Measurements from ENCODE around the gene CRTC1. TPM values are rescaled to one million over a fixed set of nuclear protein-coding genes. Genes with fewer than 3 reads are reported as not detected.

Gene CRTC1
- total RNA-seq, 2 experiments from 2014 or later = 5.1 TPM

DNA sequence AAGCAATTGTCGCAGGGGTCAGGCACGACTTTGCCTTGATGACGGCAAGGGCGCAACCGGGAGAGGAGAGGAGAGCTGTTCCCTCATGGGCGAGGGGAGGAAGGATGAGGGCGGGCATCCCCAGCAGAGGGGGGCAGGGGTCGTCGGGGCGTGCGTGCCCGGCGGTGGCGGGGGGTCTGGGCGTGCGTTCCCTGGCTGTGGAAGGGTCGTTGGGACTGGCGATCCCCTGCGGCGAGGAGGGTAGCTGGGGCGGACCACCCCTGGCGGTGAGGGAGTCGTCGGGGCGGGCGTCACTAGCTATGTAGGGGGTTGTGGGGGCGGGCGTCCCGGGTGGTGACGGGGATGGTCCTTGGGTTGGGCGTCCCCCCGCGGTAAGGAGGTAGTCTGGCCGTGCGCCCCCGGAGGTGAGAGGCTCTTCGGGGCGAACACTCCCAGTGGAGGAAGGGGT lies 106.0 kb downstream of the CRTC1 start:
- no peak for DNase-seq
- no peaks in the 10 kb centered on the region for H3K36me3 Mint-ChIP-seq
- H3K9me3 Mint-ChIP-seq = no peaks in the 10 kb centered on the region
- no peak overlapping the region for H3K27ac Mint-ChIP-seq
- H3K4me3 Mint-ChIP-seq = peak overlapping the region; percentile 26
- peaks cover 27% of the 10 kb centered on the region for H3K4me1 Mint-ChIP-seq
- H3K27me3 Mint-ChIP-seq = peaks cover 91% of the 10 kb centered on the region

DNA sequence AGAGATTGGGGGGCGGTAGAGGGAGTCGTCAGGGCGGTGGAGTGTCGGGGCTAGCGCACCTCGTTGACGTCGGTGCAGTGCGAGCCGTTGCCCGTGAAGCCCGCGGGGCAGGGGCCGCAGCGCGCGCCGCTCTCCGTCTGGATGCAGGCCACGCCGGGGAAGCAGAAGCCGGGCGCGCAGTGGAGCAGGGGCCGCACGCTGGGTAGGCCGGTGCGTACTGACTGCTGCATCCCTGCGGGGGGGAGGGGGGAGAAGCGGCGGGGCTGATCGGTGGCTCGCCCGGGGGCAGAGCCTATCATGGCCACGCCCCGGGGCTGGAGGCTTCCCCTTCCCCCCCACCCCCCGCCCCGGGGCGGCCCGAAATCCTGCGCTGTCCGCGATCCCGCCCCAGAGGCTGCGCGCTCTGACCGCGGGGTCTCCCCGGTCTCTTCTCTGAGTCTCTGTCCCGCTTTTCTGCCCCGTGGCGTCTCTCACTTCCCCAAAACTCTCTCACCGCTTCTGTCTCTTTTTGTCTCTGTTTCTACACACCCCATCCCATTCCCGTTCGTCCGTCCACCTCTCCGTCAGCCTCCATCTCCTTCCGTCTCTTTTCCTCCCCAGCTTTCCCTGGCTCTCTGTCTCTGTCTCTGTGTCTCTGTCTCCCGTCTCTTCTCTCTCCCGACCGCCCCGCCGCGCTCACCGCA lies 106.5 kb downstream of the CRTC1 start:
- Mint-ChIP-seq H3K4me1 (peaks cover 27% of the 10 kb centered on the region), H3K27me3 (peaks cover 95% of the 10 kb centered on the region), H3K27ac (no peak overlapping the region), H3K4me3 (peak overlapping the region; percentile 70), H3K9me3 (no peaks in the 10 kb centered on the region), H3K36me3 (no peaks in the 10 kb centered on the region)
- peak; percentile 41 for DNase-seq

DNA sequence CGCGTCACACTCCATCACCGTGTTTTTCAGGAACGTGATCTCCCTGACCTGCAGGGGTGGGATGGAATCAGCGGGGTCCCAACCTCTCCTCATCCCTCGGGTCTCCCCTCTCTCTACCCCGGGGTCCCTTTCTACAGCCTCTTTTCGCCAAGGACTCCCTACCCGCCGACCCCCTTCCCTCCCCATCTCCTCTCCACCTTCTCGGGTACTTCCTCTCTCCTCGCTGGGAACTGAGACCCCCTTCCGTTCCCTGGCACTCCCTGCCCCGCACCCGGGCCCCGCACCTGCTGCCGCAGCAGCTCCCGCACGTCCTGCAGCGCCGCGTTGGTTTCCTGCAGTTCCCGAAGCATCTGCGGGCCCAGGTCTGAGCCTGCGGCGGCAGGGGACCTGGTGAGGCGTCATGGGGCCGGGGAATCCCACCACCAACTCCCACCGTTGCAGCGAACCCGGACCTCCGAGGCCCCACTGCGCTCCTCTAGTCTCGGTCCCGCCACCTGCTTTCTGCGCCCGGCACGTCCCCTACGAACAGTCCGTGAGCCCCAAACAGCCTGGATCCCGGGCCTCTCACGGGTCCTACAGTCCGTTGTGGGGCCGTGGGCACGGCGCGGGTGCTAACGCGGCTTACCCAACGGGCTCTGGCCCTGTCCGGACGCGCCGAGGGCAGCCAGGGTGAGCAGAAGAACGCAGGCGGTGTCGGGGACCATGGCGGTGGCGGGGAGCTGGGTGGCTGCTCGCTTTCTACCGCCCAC lies 107.3 kb downstream of the CRTC1 start, which contains the start of gene COMP:
Gene COMP, minus strand, starts transcription at position 740 of the 749 bp plus-strand sequence. Its CDS starts 36 bp downstream, at position 704.
- H3K27me3 Mint-ChIP-seq = peaks cover 91% of the 10 kb centered on the region
- DNase-seq = no peak
- peaks cover 23% of the 10 kb centered on the region for H3K4me1 Mint-ChIP-seq
- no peak within 1 kb of the TSS for H3K27ac Mint-ChIP-seq
- no peaks in the 10 kb centered on the region for H3K9me3 Mint-ChIP-seq
- no peaks in the 10 kb centered on the region for H3K36me3 Mint-ChIP-seq
- H3K4me3 Mint-ChIP-seq = peak within 1 kb of the TSS; percentile 70

DNA sequence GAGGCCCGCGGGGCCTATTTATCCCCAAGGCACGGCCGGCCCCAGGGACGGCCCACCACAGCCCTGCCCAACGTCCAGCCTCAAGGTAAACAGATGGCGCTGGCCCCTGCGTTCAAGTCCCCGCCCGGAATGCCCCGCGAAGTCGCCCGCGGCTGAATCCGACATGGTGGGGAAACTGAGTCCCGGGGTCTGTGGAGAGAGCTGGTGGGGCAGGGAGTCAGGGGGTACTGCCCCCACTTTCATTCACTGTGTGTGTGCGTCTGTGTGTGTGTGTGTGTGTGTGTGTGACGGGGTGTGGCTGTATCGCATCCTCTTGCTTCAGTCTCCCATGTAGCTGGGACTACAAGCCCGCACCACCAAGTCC lies 107.8 kb downstream of the CRTC1 start:
- H3K27me3 Mint-ChIP-seq = peaks cover 90% of the 10 kb centered on the region
- DNase-seq = no peak
- no peak overlapping the region for H3K27ac Mint-ChIP-seq
- H3K36me3 Mint-ChIP-seq = no peaks in the 10 kb centered on the region
- peaks cover 18% of the 10 kb centered on the region for H3K4me1 Mint-ChIP-seq
- no peak overlapping the region for H3K4me3 Mint-ChIP-seq
- no peaks in the 10 kb centered on the region for H3K9me3 Mint-ChIP-seq

DNA sequence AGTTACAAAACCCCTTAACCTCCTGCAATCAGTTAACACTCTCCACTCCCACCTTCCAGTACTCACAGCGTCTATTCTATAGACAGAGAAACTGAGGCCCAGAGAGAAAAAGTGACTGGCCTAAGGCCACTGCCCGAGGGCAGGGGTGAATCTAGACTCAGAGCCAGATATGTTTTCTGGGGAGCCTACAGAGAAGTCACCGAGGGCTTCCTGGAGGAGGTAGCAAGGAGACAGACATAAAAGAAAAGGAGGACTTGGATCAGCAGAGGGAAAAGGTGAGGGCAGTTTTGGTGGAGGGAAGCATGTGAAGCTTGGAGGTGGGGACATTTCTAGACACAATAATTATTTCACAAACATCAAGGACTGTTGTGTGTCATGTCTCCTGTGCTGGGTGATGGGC lies 109.2 kb downstream of the CRTC1 start:
- peaks cover 89% of the 10 kb centered on the region for H3K27me3 Mint-ChIP-seq
- no peak for DNase-seq
- H3K4me3 Mint-ChIP-seq = no peak overlapping the region
- H3K27ac Mint-ChIP-seq = no peak overlapping the region
- H3K9me3 Mint-ChIP-seq = no peaks in the 10 kb centered on the region
- H3K36me3 Mint-ChIP-seq = no peaks in the 10 kb centered on the region
- peaks cover 12% of the 10 kb centered on the region for H3K4me1 Mint-ChIP-seq

DNA sequence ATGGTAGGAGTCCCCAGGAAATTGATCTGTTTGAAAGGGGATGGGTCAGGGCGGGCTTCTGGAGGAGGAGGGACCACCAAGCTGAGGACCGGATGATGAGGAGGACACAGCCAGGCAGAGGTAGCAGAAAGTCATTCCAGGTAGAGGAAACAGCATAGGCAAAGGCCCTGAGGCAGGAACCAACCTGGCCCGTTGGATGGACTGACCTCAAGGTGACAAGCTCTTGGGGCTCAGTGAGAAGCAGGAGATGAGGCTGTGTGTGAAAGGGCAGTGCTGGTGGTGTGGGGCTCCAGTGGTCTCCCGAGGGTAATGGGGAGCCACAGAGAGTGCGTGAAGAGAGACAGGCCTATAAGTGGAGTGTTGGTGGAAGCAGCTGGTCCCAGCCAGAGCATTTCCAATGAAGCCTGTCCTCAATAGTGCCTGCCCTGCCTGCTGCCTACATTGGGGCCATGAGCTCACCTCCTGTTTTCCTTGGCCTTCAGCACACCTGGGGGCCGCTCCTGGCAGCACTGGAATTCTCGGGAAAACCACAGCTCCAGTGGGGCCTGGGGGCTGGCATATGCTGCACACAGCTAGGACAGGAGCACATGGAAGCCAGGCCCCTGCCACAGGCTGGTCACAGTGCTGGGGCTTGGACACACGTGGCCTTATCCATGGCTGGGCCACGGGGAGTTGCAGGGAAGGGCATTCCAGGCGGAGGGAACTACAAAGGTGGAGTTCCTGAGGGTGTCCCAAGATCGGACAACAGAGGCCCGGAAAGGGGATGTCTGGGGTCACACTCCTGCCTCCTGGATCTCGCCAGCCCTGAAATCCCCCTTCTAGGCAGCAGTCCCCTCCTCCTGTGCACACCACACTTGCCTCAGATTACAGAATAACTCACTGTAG lies 109.9 kb downstream of the CRTC1 start:
- H3K4me1 Mint-ChIP-seq = peaks cover 12% of the 10 kb centered on the region
- H3K36me3 Mint-ChIP-seq = no peaks in the 10 kb centered on the region

DNA sequence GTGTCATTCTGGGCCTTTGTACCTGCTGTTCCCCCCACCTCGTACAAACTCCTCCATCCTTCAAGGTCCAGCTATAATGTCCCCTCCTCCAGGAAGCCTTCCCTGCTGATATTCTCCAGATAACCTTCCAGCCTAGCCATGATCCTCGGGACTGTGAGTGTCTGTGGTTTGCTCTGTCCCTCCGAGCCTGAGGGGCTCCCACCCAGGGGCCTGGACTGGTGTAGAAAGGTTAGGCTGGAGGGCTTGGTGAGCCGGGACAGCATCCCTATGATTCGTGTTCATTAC lies 110.5 kb downstream of the CRTC1 start:
- H3K36me3 Mint-ChIP-seq = no peaks in the 10 kb centered on the region
- H3K27me3 Mint-ChIP-seq = peaks cover 83% of the 10 kb centered on the region
- H3K4me1 Mint-ChIP-seq = peaks cover 9% of the 10 kb centered on the region
- DNase-seq = no peak
- H3K9me3 Mint-ChIP-seq = no peaks in the 10 kb centered on the region
- no peak overlapping the region for H3K27ac Mint-ChIP-seq
- no peak overlapping the region for H3K4me3 Mint-ChIP-seq

More for the DNA sequence above, 109.9 kb downstream of the CRTC1 start:
- no peak overlapping the region for H3K4me3 Mint-ChIP-seq
- no peak overlapping the region for H3K27ac Mint-ChIP-seq
- H3K9me3 Mint-ChIP-seq = no peaks in the 10 kb centered on the region
- no peak for DNase-seq
- peaks cover 89% of the 10 kb centered on the region for H3K27me3 Mint-ChIP-seq

DNA sequence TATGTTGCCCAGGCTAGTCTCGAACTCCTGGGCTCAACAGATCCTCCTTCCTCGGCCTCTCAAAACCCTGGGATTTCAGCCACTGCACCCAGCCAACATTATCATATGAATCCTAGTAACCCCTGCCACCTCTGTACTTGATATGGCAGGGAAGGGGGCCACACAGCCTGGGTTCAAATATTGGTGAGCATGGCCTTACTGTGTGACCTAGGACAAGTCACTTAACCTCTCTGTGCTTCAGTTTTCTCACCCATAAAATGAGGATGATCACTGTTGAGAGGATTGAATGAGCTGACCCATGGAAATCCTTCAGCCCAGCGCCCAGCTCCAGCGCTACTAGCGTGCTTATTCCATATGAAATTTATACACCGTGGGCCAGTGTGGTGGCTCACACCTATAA lies 111.2 kb downstream of the CRTC1 start:
- Mint-ChIP-seq H3K4me1 (peaks cover 7% of the 10 kb centered on the region), H3K4me3 (no peak overlapping the region), H3K9me3 (no peaks in the 10 kb centered on the region), H3K27me3 (peaks cover 76% of the 10 kb centered on the region), H3K27ac (no peak overlapping the region), H3K36me3 (no peaks in the 10 kb centered on the region)
- DNase-seq = no peak

DNA sequence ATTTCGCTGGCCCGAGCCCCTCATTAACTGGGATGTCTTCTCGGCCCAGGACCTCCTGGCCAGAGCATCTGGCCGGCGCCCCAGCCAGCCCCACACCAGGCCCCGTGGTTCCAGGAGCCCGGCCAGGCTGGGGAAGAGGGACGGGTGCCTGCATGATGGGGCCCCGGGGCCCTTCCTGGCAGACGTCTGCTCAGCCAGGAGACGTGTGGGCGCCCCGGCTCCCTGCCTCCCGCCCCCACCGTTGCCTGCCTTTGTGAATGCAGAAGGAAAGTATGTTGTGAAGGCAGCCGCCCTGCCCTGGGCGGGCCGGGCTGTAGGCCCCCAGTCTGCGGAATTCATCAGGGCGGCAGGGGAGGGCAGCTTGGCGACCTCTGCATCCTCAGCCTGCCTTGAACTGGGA lies 112.1 kb downstream of the CRTC1 start:
- Mint-ChIP-seq H3K4me3 (no peak overlapping the region), H3K4me1 (peaks cover 3% of the 10 kb centered on the region), H3K27ac (no peak overlapping the region), H3K9me3 (no peaks in the 10 kb centered on the region), H3K27me3 (peaks cover 67% of the 10 kb centered on the region), H3K36me3 (no peaks in the 10 kb centered on the region)
- no peak for DNase-seq

DNA sequence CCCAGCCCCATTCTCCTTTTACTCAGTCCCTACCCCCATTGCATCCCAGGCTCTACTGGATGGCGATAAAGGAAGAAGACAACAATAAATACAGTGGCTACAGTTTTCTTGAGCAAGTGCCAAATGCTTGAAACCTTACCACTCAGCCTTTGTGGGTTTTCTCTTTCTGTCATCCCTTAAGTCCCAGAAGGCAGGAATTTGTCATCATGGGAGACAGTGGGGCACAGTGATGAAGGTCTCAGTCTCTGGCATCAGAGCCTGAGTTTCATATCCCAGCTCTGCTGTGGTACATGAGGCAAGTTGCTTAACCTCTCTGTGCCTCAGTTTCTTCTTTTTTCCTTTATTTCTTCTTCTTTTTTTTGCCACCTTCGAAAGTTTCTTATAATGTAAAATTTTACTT lies 112.8 kb downstream of the CRTC1 start:
- Mint-ChIP-seq H3K4me3 (no peak overlapping the region), H3K27ac (no peak overlapping the region), H3K9me3 (no peaks in the 10 kb centered on the region), H3K27me3 (peaks cover 60% of the 10 kb centered on the region), H3K4me1 (no peaks in the 10 kb centered on the region), H3K36me3 (no peaks in the 10 kb centered on the region)
- no peak for DNase-seq

DNA sequence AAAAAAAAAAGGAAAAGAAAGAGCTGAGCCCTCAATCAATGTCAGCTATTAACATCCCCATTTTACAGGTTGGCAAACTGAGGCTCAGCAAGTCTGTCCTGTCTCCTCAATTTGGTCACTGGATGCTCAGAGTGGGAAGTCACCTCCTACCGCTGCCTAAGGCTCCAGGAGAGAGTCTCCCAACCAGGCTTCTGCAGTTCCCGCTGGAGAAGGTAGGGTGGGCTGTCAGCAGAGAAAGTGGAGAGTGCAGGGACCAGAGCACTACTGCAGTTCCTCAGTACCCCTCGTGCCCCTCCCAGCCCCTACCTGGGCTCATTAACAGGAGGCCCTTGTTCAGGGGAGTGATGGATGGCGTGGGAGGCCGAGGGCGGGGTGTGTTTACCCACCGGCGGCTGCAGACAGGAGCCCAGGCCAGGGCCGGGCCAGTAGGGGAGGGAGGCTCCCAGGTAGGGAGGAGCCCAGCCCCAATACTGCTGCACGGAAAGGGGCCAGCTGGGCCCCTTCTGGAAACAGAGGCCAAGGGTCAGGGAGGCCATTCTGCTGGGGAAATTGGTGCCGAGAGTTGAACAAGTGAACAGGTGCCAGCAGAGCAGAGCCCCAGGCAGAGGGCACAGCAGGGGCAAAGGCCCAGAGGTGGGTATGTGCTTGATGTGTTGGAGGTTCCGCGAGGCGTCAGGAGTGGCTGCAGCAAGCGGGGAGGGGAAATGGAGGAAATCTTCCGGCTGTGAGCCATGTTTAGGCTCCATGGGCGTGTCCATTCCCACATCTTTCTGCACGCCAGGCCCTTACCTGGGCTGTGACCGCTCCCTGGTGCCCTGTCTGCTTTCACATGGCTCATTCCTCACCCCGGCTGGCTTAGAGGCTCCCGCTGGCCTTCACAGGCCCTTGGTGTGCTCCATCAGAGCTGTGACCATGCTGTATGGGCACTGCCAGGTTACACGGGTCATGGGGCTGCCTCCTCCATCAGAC lies 115.2 kb downstream of the CRTC1 start:
- Mint-ChIP-seq H3K27ac (no peak overlapping the region), H3K9me3 (no peaks in the 10 kb centered on the region), H3K4me1 (no peaks in the 10 kb centered on the region), H3K27me3 (peaks cover 45% of the 10 kb centered on the region), H3K4me3 (no peak overlapping the region), H3K36me3 (no peaks in the 10 kb centered on the region)
- DNase-seq = no peak

DNA sequence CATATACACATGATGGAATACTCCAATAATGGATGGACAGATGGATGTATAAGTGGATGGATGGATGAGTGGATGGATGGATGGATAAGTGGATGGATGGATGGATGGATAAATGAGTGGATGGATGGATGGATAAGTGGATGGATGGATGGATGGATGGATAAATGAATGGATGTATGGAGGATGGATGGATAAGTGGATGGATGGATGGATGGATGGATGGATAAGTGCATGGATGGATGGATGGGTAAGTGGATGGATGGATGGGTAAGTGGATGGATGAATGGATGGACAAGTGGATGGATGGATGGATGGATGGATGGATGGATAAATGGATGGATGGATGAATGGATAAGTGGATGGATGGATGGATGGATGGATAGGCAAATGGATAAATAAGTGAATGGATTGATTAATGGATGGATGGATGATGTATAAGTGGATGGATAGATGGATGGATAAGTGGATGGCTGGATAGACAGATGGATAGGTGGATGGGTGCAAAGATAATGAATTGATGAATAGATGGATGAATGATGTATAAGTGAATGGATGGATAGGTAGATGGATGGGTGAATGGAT lies 116.0 kb downstream of the CRTC1 start:
- Mint-ChIP-seq H3K9me3 (no peaks in the 10 kb centered on the region), H3K4me3 (no peak overlapping the region), H3K36me3 (no peaks in the 10 kb centered on the region), H3K4me1 (no peaks in the 10 kb centered on the region), H3K27ac (no peak overlapping the region), H3K27me3 (peaks cover 42% of the 10 kb centered on the region)
- no peak for DNase-seq

DNA sequence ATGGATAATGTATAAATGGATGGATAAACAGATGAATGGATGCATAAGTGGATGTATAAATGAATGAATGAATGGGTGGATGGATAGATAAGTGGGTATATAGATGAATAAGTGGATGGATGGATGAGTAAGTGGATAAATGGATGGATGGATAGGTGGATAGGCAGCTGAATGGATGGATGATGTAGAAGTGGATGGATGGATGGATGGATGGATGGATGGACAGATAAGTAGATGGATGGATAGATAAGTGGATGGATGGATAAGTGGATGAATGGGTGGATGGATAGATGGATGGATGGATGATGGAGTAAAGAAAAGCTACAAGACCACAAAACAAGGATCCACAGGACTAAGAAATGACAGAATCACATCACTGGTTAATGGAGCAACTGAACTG lies 116.6 kb downstream of the CRTC1 start:
- H3K27ac Mint-ChIP-seq = no peak overlapping the region
- H3K9me3 Mint-ChIP-seq = no peaks in the 10 kb centered on the region

DNA sequence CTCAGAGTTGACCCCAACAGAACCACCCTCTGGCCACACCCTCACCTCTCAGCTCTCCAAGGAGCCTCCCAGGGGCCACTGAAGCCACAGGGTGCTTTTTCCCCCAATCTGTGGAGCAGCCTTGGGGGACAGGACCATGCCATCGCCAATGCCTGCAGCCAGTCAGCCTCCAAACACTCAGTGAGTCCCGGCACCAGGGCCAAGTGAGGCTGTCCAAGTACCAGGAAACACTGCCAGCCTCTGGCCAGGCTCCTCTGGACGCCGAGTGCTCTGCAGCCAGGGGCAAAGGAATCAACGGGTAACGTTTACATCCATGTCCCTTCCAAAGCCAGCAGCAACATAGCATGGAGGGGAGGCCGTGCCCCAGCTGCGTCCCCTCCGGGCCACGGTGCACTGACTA lies 117.2 kb downstream of the CRTC1 start:
- Mint-ChIP-seq H3K27ac (no peak overlapping the region), H3K9me3 (no peaks in the 10 kb centered on the region), H3K4me1 (no peaks in the 10 kb centered on the region), H3K36me3 (no peaks in the 10 kb centered on the region), H3K4me3 (no peak overlapping the region), H3K27me3 (peaks cover 33% of the 10 kb centered on the region)
- DNase-seq = no peak

More for the DNA sequence above, 116.6 kb downstream of the CRTC1 start:
- no peaks in the 10 kb centered on the region for H3K36me3 Mint-ChIP-seq
- peaks cover 36% of the 10 kb centered on the region for H3K27me3 Mint-ChIP-seq
- H3K4me1 Mint-ChIP-seq = no peaks in the 10 kb centered on the region
- no peak for DNase-seq
- H3K4me3 Mint-ChIP-seq = no peak overlapping the region
